ENCODE results near the gene PLCB4.
"Not testable (repeated sequence)": the region's sequence is repeated elsewhere in the genome, so short reads cannot be mapped to it uniquely, and the experiment has no call there.

Gene PLCB4

GRCh38 chr20:9142809-9143208 is 73.9 kb downstream of the PLCB4 start:
- no peak for DNase-seq (ENCODE audit: low spot score)

- DNase-seq (ENCODE audit: low spot score), result no peak
Measured at GRCh38 chr20:9143926-9144325, 75.0 kb downstream of the PLCB4 start.

GRCh38 chr20:9144643-9145042 is 75.8 kb downstream of the PLCB4 start:
- no peak for DNase-seq (ENCODE audit: low spot score)

GRCh38 chr20:9145142-9145541 is 76.3 kb downstream of the PLCB4 start:
- no peak for DNase-seq (ENCODE audit: low spot score)

- no peak for DNase-seq (ENCODE audit: low spot score)
Measured at GRCh38 chr20:9146649-9147048, 77.8 kb downstream of the PLCB4 start.

GRCh38 chr20:9147547-9148024 is 78.7 kb downstream of the PLCB4 start:
- no peak for DNase-seq (ENCODE audit: low spot score)

- DNase-seq (ENCODE audit: low spot score), result no peak
Measured at GRCh38 chr20:9148291-9148690, 79.4 kb downstream of the PLCB4 start.

GRCh38 chr20:9149087-9149486 is 80.2 kb downstream of the PLCB4 start:
- DNase-seq (ENCODE audit: low spot score), result no peak

- DNase-seq (ENCODE audit: low spot score), result no peak
Measured at GRCh38 chr20:9149796-9150195, 80.9 kb downstream of the PLCB4 start.

- DNase-seq (ENCODE audit: low spot score), result no peak
Measured at GRCh38 chr20:9150679-9151078, 81.8 kb downstream of the PLCB4 start.

GRCh38 chr20:9152139-9152538 is 83.3 kb downstream of the PLCB4 start:
- DNase-seq (ENCODE audit: low spot score), result not testable (repeated sequence)

- no peak for DNase-seq (ENCODE audit: low spot score)
Measured at GRCh38 chr20:9154464-9155024, 85.7 kb downstream of the PLCB4 start.

GRCh38 chr20:9156529-9157280 is 87.8 kb downstream of the PLCB4 start:
- DNase-seq (ENCODE audit: low spot score), result no peak

GRCh38 chr20:9160331-9160730 is 91.4 kb downstream of the PLCB4 start:
- DNase-seq (ENCODE audit: low spot score), result no peak

- DNase-seq (ENCODE audit: low spot score), result no peak
Measured at GRCh38 chr20:9160757-9161156, 91.9 kb downstream of the PLCB4 start.

GRCh38 chr20:9161311-9161710 is 92.4 kb downstream of the PLCB4 start:
- peak; percentile 56 for DNase-seq (ENCODE audit: low spot score)

- DNase-seq (ENCODE audit: low spot score), result no peak
Measured at GRCh38 chr20:9163251-9163650, 94.4 kb downstream of the PLCB4 start.

GRCh38 chr20:9163995-9164394 is 95.1 kb downstream of the PLCB4 start:
- DNase-seq (ENCODE audit: low spot score), result no peak

GRCh38 chr20:9165261-9165660 is 96.4 kb downstream of the PLCB4 start:
- no peak for DNase-seq (ENCODE audit: low spot score)

- peak; percentile 72 for DNase-seq (ENCODE audit: low spot score)
Measured at GRCh38 chr20:9166153-9166780, 97.4 kb downstream of the PLCB4 start.

GRCh38 chr20:9169409-9169808 is 100.5 kb downstream of the PLCB4 start:
- no peak for DNase-seq (ENCODE audit: low spot score)

GRCh38 chr20:9172851-9173250 is 104.0 kb downstream of the PLCB4 start:
- DNase-seq (ENCODE audit: low spot score), result no peak

- no peak for DNase-seq (ENCODE audit: low spot score)
Measured at GRCh38 chr20:9177278-9177677, 108.4 kb downstream of the PLCB4 start.
